GM21717 (cell line): ENCODE data around the gene FAM200B.

Experiments used
- ATAC-seq: cut with Tn5 transposase; IDR thresholded peaks from one replicate; pipeline ENCODE4 v1.9.1; 2021; ENCODE audit warnings: mild to moderate bottlenecking, moderate library complexity; ENCODE audit not compliant: unreplicated experiment

FAM200B gene

DNA sequence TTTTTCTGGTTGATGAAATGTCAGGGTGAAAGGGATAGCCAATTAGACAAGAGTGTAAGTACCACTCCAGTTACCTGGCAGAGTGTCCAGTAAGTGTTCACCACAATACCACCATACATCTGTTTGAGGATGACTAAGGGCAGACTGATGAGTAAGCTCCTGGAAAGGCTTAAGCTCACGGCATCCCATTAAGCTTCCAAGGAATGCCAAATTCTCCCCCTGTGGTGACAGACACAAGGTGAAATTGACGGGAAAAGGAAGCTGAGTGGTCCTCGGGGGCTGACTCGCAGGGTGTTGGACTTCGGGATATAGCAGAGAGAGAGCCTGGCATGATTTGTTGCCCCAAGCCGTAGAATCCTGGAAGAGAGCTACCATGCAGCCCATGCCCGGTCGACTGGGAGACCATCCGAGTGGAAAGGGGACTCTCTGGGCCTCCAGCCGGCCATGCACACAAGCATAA is 13.6 kb downstream of the FAM200B start:
- no peak for ATAC-seq

DNA sequence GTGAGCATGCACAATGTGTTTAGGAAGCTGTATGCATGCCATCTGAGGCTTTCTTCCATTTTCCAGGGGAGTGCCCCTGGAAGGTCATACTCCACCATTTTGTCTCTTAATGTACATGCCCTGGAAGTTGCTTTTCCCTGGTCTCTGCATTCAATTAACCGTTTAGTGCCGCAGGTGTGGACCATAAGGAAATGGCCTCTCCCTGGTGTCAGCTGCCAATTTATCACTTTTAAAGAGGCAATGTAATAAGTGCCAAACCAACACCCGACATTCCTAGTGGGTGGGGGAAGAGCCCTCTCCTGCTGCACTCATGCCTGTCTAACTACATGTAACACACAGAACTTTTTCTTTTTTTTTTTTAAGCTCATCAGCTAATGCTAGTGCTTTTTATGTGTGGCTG is 14.1 kb downstream of the FAM200B start:
- ATAC-seq: no peak

DNA sequence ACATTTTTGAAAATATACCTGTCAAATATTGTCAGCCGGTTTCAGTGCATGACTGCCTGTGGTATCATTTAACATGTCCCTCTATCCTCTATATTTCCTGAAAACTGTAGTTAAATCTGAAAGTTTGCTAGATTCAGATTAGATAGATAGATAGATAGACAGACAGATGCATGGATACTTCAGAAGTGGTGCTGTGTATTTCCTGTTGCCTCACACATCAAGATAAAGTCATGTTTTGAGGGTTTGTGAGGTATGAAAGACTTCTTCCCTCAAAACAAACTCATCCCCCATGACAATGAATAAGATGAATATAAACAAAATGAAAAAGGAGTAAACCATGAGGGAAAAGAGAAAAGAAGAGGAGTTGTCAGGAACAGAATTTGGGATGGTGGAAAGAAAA is 15.2 kb downstream of the FAM200B start:
- no peak for ATAC-seq

DNA sequence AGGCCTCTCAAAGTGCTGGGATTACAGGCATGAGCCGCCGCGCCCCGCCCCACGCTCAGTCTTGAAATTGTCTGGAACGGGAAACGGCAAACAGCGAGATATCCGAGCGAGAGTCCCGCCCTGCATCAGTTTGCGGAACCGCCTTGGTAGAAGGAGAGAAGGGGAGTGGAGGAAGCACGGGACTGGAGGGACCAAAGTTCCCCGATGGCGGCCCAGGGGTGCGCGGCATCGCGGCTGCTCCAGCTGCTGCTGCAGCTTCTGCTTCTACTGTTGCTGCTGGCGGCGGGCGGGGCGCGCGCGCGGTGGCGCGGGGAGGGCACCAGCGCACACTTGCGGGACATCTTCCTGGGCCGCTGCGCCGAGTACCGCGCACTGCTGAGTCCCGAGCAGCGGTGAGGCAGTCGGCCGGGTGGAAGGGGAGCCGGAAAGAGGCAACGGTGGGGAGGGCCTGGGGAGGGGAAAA is 21.3 kb downstream of the FAM200B start, which contains the start of gene BST1:
BST1 (plus strand) TSS at position 125 of the 463 bp plus-strand sequence; CDS start at position 205, 80 bp downstream.
- peak; percentile 87 for ATAC-seq

DNA sequence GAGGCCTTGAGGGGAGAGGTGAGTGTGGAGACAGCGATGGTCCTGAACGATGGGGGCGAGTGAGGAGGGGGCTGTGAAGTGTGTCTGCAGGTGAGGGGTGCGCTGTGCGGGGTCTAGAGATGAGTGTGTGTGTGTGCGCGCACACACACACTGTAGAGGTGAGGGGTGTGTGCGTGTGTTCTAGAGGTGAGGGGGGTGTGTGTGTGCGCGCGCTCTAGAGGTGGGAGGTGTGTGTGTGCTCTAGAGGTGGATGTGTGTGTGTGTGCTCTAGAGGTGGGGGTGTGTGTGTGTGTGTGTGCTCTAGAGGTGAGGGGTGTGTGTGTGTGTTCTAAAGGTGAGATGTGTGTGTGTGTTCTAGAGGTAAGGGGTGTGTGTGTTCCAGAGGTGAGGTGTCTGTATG is 21.8 kb downstream of the FAM200B start:
- no peak for ATAC-seq

DNA sequence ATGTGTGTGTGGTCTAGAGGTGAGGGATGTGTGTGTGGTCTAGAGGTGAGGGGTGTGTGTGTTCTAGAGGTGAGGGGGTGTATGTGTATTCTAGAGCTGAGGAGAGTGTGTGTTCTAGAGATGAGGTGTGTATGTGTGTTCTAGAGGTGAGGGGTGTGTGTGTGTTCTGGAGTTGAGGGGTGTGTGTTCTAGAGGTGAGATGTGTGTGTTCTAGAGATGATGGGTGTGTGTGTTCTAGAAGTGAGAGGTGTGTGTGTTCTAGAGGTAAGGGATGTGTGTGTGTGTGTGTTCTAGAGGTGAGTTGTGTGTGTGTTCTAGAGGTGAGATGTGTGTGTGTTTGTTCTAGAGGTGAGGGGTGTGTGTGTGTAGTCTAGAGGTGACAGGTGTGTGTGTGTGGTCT is 22.5 kb downstream of the FAM200B start:
- no peak for ATAC-seq

DNA sequence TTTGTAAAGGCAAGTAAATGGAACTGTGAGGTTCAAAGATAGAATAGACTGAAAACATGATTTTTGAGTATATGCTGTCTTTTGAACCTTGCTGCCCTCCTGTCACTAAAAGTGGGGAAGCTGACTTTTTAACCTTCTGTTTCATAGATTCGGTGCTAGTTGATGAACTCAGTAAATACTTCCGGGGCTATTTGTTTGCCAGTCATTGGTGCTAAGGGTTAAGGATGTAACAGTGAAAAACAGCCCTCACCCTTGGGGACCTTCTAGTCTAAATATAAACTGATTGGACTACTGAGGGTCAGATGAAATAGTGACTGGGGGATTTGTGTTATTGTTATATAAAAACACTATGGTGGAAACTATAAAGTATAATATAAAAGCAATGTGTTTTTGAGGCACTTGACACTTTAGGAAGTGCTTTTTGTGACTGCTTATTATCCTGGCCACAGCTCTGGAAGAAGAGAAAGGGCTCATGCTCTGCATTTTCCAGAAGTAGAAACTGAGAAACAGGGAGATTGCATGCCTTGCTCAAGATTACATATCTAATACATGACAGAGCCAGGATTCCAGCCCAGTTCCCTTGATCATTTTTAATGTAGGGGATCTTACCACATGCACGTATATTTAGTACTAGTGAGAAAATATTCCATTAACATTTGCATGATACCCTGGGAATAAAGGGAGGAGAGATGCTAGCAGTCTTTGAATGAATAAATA is 25.2 kb downstream of the FAM200B start:
- no peak for ATAC-seq

DNA sequence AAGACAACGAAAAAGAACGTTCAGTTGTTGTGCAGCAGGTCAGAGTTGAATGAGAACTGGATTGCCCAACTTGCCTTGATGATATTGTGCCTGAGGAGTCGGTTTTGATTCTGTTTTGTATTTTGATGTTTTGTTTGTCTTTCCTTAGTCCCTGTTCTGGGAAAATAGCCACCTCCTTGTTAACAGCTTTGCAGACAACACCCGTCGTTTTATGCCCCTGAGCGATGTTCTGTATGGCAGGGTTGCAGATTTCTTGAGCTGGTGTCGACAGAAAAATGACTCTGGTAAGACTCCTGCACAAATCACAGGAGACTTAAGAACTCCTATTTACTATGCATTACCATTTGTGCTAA is 25.7 kb downstream of the FAM200B start:
- no peak for ATAC-seq

DNA sequence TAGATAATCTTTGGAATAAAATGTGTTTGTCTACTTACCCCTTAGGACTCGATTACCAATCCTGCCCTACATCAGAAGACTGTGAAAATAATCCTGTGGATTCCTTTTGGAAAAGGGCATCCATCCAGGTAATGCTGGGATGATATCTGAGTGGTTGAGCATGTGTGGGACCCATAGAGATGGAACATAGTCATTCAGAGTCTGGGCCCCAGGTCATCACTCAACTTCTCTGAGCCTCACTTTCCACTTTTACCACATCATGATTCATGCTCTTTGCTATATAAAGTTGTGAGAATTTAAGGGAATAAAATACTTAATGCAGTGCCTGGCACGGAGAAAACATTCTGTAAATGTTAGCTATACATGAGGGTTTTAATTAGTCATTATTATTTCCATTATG is 30.1 kb downstream of the FAM200B start:
- ATAC-seq: no peak

DNA sequence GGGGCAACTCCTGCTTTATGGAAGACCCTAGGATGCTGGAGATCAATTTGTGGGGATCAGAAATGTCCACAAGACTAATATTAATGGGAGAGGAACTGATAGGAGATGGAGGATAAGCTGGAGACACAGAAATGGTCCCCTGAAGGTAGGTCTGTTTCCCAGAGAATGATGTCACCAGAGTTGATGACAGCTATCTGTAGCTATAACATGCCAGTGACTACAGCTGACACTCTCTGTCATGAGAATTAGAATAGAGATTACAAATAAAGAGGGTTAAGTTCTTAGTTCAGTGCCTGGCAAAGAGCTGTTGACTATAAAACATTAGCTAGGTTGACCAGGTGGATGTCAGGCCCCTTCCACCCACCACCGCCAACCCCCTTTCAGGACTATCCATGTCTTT is 30.6 kb downstream of the FAM200B start:
- ATAC-seq: no peak

DNA sequence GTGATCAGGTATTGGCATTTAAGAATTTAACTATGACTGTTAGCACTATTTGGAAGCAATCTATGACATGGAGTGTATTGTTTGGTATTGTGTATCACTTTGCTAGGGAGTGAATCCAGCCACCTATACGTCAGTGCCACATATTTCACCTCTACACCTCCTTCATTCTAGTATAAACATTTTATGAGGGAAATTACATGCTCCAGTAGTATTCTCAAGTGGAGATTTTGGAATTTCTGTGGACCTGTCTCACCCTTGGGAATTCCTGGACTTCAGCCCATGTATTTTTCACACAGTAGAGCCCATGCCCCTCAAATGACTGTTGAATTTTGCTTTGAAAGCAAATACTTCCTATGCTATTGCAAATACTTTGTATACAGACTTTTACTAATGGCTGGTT is 32.5 kb downstream of the FAM200B start:
- no peak for ATAC-seq

DNA sequence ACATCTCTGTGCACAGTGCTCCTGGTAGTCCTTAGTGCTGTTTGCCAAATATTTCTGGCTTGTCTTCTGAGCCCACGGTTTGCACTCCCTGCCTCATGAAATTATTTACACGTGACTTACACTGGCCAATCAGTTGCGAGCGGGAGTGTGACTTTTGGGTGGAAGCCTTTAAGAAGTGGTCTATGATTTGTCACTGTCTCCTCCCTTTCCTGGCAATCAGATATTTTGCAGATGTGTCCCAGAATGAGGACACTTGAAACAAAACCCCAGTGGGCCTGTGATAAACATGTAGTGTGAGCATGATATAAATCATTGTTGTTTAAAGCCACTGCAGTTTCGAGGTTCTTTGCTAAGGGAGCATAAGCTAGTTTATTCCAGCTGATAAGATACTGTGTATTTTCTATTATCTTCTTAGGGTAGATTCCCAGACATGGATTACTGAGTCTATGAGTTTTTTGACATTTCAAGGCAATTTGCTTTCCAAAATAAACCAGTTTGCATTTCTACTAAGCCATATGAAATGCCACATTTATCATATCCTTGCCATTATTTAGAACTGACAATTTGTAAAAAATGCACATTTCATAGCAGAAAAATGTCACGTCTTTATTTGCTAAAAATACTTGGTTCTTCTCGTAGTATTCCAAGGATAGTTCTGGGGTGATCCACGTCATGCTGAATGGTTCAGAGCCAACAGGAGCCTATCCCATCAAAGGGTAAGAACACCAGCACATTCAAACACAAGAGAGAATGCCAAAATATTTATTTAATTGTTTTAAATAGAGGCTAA is 33.2 kb downstream of the FAM200B start:
- no peak for ATAC-seq

DNA sequence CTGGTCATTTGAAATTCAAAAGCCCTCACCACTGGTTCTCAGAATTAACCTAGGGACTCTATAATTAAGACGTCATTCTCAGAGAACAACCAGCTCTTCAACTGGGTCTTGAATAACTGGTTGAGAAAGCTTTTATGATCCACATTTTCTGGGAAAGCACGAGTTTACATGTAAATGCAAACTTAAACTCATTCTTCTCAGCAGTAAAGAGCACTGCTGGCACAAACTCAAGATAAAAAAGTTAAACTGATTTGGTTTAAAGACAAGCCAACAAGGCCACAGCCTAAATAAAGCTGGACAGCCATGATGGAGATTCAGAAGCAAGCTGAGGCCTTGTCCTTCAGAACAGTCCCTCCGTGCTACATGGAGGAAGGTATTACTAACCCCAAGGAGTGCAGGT is 34.5 kb downstream of the FAM200B start:
- ATAC-seq: no peak

DNA sequence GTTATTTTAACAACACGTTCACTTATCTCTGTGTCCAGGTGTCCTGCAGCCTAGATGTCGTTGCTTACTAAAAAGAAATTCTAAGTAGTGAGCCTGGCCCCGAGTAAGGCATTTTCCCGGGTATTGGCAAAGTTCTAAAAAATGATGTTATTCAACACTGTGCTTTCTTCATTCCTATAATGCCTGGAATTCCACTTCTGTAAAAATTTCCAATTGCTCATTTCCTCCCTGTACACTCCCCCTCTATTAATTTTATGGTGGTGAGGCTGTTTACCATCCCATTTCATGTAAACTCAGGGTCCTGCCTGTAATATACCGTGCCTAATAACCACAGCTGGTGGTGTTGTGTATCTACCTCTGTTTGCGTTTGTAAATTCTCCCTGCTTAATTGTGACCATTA is 35.5 kb downstream of the FAM200B start:
- ATAC-seq: no peak

DNA sequence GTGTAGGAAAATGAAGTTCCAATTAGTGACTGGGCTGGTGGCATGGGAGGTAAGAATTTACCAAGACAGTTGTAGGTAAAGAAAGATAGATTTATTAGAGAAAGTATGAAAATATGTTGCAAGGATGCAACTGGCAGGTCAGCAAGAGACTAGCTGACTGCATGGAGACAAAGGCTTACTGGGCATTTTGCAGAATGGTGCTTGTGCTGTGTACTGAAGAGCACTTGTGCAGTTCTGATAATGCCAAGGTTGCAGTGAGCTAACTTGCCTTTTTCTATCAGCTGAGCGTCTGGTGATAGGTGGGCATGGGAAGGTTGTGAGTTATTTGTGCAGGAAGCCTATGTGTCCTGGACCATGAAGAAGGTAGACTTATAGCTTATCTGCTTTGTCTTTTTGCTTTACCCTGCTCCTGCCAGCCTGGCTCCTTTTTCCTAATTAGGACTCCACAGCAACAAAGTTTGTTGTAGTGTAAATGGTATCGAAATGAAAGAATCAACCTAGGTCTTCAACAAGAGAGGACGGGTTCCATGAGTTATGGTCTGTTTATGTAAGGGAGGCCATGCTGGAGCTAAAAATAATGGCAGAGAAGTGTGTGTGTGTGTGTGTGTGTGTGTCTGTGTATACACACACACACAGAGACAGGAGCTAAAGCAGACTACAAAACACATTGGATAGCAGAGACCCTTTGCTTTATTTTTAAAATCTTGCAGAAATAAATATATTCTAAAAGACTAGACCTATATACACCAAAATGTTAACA is 36.2 kb downstream of the FAM200B start:
- no peak for ATAC-seq

DNA sequence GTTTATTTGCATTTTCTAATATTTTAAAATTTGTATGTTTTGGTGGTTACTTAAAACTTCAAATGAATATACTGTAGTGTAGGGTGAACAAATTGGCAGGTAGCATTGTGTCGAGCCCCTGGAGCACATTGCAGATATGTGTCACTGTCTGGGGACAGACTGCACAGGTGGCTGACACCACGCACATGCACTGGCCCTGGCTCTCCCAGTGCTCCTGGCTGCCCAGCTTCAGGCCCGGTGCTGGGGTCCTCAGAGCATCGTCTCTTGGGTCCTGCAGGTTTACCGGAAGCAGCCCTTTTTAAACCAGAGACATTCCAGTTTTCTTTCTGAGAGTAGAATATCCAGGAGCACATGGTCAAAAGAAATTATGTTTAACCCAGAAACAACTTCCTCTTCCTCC is 36.8 kb downstream of the FAM200B start:
- no peak for ATAC-seq

DNA sequence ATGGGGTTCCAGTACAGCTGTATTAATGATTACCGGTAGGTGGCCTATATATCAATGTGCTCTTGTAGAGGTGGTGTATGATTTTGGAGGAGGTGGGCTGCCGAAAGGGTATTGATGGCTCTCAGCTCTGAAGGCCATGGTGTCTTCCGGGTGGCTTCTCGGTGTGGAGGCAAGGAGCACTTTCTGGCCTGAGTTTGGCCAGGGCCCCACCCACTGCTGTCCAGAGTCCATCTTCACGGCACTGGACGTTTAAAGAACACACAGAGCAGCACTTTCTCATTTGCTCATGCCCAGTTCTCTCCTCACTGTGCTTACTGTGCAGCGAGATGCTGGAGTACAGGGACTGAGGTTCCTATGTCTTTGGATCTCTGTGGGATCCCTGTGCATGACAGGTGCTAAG is 37.3 kb downstream of the FAM200B start:
- ATAC-seq: no peak

DNA sequence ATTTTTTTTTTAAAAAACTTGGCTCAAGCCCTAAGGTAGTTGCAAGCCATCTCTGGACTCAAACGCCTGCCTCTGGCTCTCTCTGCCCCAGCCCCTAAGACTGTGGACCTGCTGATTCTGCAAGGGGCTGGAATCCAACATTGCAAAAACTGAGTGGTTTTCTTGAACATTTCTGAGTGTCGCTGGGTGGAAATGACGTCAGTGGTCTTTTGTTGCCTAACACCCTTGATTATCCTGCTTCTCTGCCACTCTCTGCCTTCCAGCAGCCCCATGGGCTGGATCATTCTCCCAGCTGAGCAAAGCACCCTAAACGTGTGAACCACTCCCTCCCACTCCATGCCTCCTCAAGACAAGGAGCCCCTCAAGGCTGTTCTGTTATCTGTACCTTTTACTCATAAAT is 37.9 kb downstream of the FAM200B start:
- no peak for ATAC-seq

DNA sequence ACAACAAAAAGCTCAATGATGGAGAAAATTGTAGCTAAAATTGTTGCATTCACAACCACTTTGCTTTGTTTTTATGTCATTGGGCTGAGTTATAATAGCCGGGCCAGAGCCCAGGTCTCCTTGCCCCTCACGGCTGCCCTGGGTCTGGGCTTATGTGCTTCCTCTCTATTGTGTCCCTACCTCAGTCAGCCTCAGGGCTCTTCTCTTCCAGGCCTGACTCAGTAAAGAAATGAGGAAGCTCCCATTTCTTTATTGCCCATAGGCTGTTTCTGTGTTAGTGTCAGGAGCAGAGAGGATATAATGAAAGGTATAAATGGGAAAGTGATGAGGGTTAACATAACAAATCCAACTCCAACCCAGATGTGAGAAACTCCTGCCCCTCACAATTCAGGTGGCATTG is 39.2 kb downstream of the FAM200B start:
- no peak for ATAC-seq

DNA sequence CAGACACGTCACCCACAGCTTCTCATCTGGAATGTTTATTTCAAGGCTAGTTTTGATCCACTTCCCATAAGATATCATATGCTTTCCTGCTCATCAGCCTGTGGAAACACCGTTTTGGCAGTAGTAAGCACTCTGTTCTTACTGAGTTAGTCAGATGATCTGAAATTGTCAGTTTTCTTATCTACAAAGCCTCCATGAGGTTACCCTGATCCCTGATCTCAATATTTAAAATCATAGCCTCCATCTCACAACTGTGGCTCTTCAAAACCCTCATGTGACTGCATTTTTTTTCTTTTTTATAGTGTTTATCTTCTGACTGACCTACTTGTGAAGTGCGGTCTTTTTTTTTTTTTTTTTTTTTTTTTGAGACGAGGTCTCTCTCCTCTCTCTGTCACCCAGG is 44.0 kb downstream of the FAM200B start:
- ATAC-seq: no peak

DNA sequence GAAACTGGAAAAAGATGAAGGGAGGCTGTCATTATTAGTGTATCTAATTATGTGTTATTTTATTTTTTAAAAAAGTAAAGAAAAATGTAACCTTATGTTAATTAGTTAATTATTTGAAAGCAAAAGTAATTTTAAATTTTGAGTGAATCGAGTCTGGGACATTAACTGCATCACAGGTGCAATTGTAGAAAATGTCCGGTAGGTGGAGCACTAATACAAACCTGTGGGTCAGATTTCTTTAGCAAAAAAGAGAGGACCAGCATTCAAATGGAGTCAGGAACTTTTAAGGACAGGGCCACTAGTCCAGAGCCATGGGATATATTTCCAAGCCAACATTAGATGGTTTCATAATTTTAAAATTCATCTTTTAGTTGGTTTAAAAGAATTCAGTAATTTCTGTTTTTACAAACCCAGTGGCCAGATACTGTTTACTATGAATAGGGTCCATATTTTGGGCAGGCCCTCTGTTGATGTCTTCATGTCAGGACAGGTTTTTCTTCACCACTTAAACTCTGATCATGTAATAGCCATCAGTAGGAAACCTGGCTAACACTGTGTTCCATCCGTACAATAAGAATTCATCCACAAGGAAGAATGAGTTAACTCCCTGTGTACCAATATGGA is 48.4 kb downstream of the FAM200B start:
- ATAC-seq: no peak
